Fibroblast of lung (primary cell): ENCODE results near the gene RNU11. TPM values are rescaled to one million over a fixed set of nuclear protein-coding genes. Genes with fewer than 3 reads are reported as not detected.

Source experiments
- DNase-seq, 2 donors: peaks; one replicate each; pipeline versions ENCODE4 v3.0.0 to v3.0.0-alpha.2; 2010; ENCODE audit warnings: low read depth in 2 of 2
- H2AFZ ChIP-seq: 2 replicates; pipeline ENCODE4 v1.5.1; 2012; ENCODE audit warnings: low read length, control low read depth, inconsistent platforms
- H3K27ac ChIP-seq: 2 replicates; pipeline ENCODE4 v1.5.1; 2011; ENCODE audit warnings: low read length, control low read depth; ENCODE audit not compliant: insufficient read depth
- H3K27me3 ChIP-seq: 2 replicates; pipeline ENCODE4 v1.5.1; 2011; ENCODE audit warnings: mild to moderate bottlenecking, low read length; ENCODE audit not compliant: control insufficient read depth, insufficient read depth
- H3K36me3 ChIP-seq: 2 replicates; pipeline ENCODE4 v1.5.1; 2011; ENCODE audit warnings: low read length; ENCODE audit not compliant: control insufficient read depth, insufficient read depth
- H3K4me1 ChIP-seq: 2 replicates; pipeline ENCODE4 v1.5.1; 2011; ENCODE audit warnings: low read length; ENCODE audit not compliant: control insufficient read depth, insufficient read depth; ENCODE audit errors: extremely low read depth
- H3K4me2 ChIP-seq: 2 replicates; pipeline ENCODE4 v1.5.1; 2011; ENCODE audit warnings: low read length, control low read depth; ENCODE audit not compliant: insufficient read depth; ENCODE audit errors: extremely low read depth
- H3K4me3 ChIP-seq, 4 experiments: fragments of 200-600 bp in 1 of 4; sonication (generic) in 1 of 4; replicated peaks in 1 of 4; 2 replicates each; pipeline ENCODE4 v1.5.1; 2011 to 2016; ENCODE audit warnings: low read length in 4 of 4, low read depth in 3 of 4, mild to moderate bottlenecking in 3 of 4, control low read depth in 2 of 4, inconsistent platforms in 1 of 4, mixed read lengths in 1 of 4; ENCODE audit not compliant: insufficient read depth in 1 of 4; ENCODE audit errors: control extremely low read depth in 1 of 4
- H3K79me2 ChIP-seq: 2 replicates; pipeline ENCODE4 v1.5.1; 2012; ENCODE audit warnings: mild to moderate bottlenecking, low read length, inconsistent platforms; ENCODE audit not compliant: control insufficient read depth, insufficient read depth
- H3K9ac ChIP-seq: 2 replicates; pipeline ENCODE4 v1.5.1; 2011; ENCODE audit warnings: mild to moderate bottlenecking, low read length, control low read depth; ENCODE audit not compliant: insufficient read depth
- H3K9me3 ChIP-seq: 2 replicates; pipeline ENCODE4 v1.5.1; 2012; ENCODE audit warnings: low read depth, low read length; ENCODE audit not compliant: control insufficient read depth, insufficient read depth
- H4K20me1 ChIP-seq: 2 replicates; pipeline ENCODE4 v1.5.1; 2011; ENCODE audit warnings: low read length; ENCODE audit not compliant: control insufficient read depth, insufficient read depth; ENCODE audit errors: extremely low read depth
- EZH2 ChIP-seq: IDR thresholded peaks from 2 replicates; pipeline ENCODE4 v1.5.1; 2012; ENCODE audit warnings: low read length, control low read depth, mild to moderate bottlenecking; ENCODE audit errors: missing control alignments
- polyA minus RNA-seq: library from RNA; depleted of rRNA, polyadenylated mRNA; stranded (reverse); fragments of >200 nt; gene quantifications from 2 replicates; pipeline ENCODE4 v1.2.3, GENCODE V29; 2011; ENCODE audit warnings: low replicate concordance
- polyA plus RNA-seq, 2 donors: library from polyadenylated mRNA; depleted of rRNA in 1 of 2; stranded (reverse) in 1 of 2; unstranded in 1 of 2; fragments of >200 nt; gene quantifications; 2 replicates each; pipeline ENCODE4 v1.2.1, GENCODE V29; 2011 to 2012; ENCODE audit warnings: missing spikeins in 1 of 2
- total RNA-seq: library from RNA; depleted of rRNA; stranded (reverse); fragments of >200 nt; gene quantifications from 2 replicates; pipeline ENCODE4 v1.2.1, GENCODE V29; 2014
- TF ChIP-seq, protein P1 (sequence below), 2 donors: IDR thresholded peaks in 1 of 2; conservative IDR thresholded peaks in 1 of 2; 1 replicate in 1 of 2; 2 replicates in 1 of 2; pipeline ENCODE4 v1.5.1; 2011 to 2012; ENCODE audit warnings: low read length in 2 of 2, control low read depth in 1 of 2, inconsistent platforms in 1 of 2, low read depth in 1 of 2, mild to moderate bottlenecking in 1 of 2

Gene RNU11
- total RNA-seq (not detected in 2 replicates), polyA plus RNA-seq (not detected in 2 replicates), polyA minus RNA-seq (not detected in 2 replicates)
- not detected in 2 replicates for polyA plus RNA-seq (2012)

DNA sequence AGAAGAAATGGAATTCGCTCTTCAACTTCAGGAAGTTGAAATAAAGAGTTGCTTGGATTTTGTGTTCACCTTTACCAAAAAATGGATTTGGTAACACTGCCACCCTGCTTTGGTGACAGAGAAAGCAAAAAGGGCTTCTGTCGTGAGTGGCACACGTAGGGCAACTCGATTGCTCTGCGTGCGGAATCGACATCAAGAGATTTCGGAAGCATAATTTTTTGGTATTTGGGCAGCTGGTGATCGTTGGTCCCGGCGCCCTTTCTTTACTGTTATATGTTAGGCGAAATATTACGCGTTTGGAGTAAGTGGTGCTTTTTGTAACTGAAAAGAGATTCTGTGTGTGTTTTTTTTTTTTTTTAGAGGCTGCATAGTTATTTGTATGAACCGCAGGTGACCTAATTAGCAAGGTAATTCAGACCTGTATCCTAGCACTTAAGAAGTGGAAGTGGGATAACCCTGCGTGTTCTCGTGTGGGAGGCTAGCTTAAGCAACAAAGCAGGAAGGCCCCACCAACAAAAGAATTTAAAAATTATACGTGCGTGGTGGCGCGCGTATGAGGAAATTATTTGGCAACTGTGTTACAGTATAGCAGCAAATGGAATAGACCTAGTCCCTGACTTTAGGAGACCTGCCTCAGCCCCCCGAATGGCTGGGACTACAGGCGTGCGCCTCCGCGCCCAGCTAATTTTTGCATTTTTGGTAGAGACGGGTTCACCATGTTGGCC lies at the start of gene RNU11:
Gene RNU11 (plus strand): TSS at position 127 of the 725 bp plus-strand sequence.
- Histone ChIP-seq H4K20me1 (no peaks in the 10 kb centered on the region), H3K4me1 (peaks cover 13% of the 10 kb centered on the region), H3K4me3 (peak within 1 kb of the TSS in 3 of 4 experiments; percentile 39 to 55 (median 54)), H3K27me3 (no peaks in the 10 kb centered on the region), H3K27ac (peak within 1 kb of the TSS; percentile 95), H3K9ac (peak within 1 kb of the TSS; percentile 73), H3K79me2 (no peaks in the 10 kb centered on the region), H3K9me3 (no peaks in the 10 kb centered on the region), H3K4me2 (peak within 1 kb of the TSS; percentile 83), H2AFZ (peak within 1 kb of the TSS; percentile 89), H3K36me3 (no peaks in the 10 kb centered on the region)
- no peak for TF ChIP-seq EZH2
- TF ChIP-seq, protein P1, sequence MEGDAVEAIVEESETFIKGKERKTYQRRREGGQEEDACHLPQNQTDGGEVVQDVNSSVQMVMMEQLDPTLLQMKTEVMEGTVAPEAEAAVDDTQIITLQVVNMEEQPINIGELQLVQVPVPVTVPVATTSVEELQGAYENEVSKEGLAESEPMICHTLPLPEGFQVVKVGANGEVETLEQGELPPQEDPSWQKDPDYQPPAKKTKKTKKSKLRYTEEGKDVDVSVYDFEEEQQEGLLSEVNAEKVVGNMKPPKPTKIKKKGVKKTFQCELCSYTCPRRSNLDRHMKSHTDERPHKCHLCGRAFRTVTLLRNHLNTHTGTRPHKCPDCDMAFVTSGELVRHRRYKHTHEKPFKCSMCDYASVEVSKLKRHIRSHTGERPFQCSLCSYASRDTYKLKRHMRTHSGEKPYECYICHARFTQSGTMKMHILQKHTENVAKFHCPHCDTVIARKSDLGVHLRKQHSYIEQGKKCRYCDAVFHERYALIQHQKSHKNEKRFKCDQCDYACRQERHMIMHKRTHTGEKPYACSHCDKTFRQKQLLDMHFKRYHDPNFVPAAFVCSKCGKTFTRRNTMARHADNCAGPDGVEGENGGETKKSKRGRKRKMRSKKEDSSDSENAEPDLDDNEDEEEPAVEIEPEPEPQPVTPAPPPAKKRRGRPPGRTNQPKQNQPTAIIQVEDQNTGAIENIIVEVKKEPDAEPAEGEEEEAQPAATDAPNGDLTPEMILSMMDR (conservative IDR thresholded peaks at IDR 0.05 in 1 of 2, IDR thresholded peaks at IDR 0.05 in 1 of 2; ENCODE audit: low read depth in 1 of 2, low read length in 2 of 2): peak in 1 of 2 donors; percentile 2
- DNase-seq: peak; percentile 99

DNA sequence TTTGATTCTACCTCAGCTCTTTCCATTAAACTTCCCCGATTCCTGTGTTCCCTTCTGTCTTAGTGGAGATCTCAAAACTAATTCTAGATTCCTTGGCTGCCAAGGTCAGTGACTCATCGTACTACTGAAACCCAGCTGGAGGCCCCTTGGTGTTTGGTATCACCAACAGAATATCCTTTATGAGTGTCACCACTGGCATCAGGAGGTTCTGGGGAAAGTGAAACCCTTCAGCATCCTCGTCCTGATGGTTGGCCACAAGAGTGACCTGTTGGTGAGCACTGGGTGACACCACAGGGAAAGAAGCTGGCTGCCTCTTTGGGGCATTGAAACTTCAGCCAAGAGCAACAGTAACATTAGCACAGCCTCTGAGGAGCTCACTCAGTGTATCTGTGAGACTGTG lies 46.7 kb upstream of the RNU11 start:
- Histone ChIP-seq H3K4me3 (no peak overlapping the region), H3K9me3 (no peaks in the 10 kb centered on the region), H3K4me1 (peaks cover 7% of the 10 kb centered on the region), H3K79me2 (no peaks in the 10 kb centered on the region), H2AFZ (no peak overlapping the region), H3K27me3 (no peaks in the 10 kb centered on the region), H3K4me2 (no peak overlapping the region), H3K27ac (peak overlapping the region; percentile 24), H4K20me1 (no peaks in the 10 kb centered on the region), H3K9ac (no peak overlapping the region), H3K36me3 (peaks cover 7% of the 10 kb centered on the region)
- no peak for TF ChIP-seq EZH2
- peak; percentile 93 for DNase-seq

DNA sequence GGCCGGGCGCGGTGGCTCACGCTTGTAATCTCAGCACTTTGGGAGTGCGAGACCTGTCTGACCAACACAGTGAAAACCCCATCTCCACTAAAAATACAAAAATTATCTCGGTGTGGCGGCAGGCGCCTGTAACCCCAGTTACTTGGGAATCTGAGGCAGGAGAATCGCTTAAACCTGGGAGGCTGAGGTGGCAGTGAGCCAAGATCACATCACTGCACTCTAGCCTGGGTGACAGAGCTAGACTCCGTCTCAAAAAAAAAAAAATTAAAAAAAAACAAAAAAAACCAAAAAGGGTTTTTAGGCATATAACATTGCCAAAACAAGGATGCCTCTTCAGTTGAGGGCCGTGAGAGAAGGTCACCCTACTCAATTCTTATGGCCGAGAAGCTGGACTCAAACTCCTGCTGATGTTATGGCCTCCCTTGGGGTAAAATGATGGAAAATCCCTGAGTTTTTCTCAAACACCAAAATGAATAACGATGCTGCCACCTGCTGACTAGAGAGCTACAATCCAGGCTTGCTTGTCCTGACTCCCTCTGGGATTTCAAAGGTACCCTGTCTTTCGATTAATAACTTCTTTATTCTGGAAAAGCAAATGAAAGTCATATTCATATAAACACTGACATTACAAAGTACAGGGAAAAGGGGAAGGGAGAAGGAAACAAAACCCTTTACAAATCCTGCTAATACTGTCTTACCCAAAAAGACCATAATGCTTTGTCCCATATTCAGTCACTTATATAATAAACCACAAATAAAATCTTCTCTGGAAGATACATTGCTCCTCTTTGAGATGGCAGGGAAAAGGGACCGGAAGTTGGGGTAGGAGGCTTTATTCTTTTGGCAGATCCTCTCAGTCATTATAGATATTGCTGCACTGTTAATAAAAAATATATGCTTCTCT lies 45.6 kb upstream of the RNU11 start:
- no peaks in the 10 kb centered on the region for H3K9me3 ChIP-seq
- DNase-seq: peak; percentile 67 to 85
- no peak overlapping the region for H3K4me2 ChIP-seq
- no peak overlapping the region for H3K4me3 ChIP-seq
- peaks cover 7% of the 10 kb centered on the region for H3K4me1 ChIP-seq
- H3K79me2 ChIP-seq: no peaks in the 10 kb centered on the region
- H4K20me1 ChIP-seq: no peaks in the 10 kb centered on the region
- no peak for TF ChIP-seq EZH2
- TF ChIP-seq, protein P1 (conservative IDR thresholded peaks at IDR 0.05 in 1 of 2, IDR thresholded peaks at IDR 0.05 in 1 of 2; ENCODE audit: low read depth in 1 of 2, low read length in 2 of 2): peak; percentile 72 to 85
- peak overlapping the region; percentile 24 for H3K27ac ChIP-seq
- no peak overlapping the region for H2AFZ ChIP-seq
- no peak overlapping the region for H3K9ac ChIP-seq
- H3K36me3 ChIP-seq: peaks cover 7% of the 10 kb centered on the region
- H3K27me3 ChIP-seq: no peaks in the 10 kb centered on the region
